ENCODE data around the gene DLX3. TPM values are rescaled to one million over a fixed set of nuclear protein-coding genes. Genes with fewer than 3 reads are reported as not detected.

DLX3 gene
- total RNA-seq, 1 donor from 2014 or later: 0.69 TPM

GRCh38 chr17:49972486-49973270 is 22.3 kb downstream of the DLX3 start:
- no peak for DNase-seq
- ATAC-seq: peak; percentile 4
- H3K27me3 ChIP-seq: peaks cover 79% of the 10 kb centered on the region
- H3K4me1 ChIP-seq: peaks cover 27% of the 10 kb centered on the region
- intact Hi-C loops (cut with DNase I): no loop called here
- no peak overlapping the region for H3K27ac ChIP-seq
- H3K4me3 ChIP-seq: no peak overlapping the region
- no peaks in the 10 kb centered on the region for H3K36me3 ChIP-seq
- TF ChIP-seq CTCF (IDR thresholded peaks at IDR 0.05): no peak
- no peaks in the 10 kb centered on the region for H3K9me3 ChIP-seq

GRCh38 chr17:49971848-49972485 is 23.1 kb downstream of the DLX3 start:
- Histone ChIP-seq H3K4me3 (no peak overlapping the region), H3K36me3 (no peaks in the 10 kb centered on the region), H3K27ac (no peak overlapping the region), H3K9me3 (no peaks in the 10 kb centered on the region), H3K27me3 (peaks cover 86% of the 10 kb centered on the region), H3K4me1 (peaks cover 27% of the 10 kb centered on the region)
- intact Hi-C loops (cut with DNase I): no loop called here
- DNase-seq: no peak
- TF ChIP-seq CTCF (IDR thresholded peaks at IDR 0.05): no peak
- peak; percentile 6 for ATAC-seq

GRCh38 chr17:49971199-49971847 is 23.7 kb downstream of the DLX3 start:
- intact Hi-C loops (cut with DNase I): no loop called here
- Histone ChIP-seq H3K27ac (no peak overlapping the region), H3K36me3 (no peaks in the 10 kb centered on the region), H3K27me3 (peaks cover 92% of the 10 kb centered on the region), H3K9me3 (no peaks in the 10 kb centered on the region), H3K4me3 (no peak overlapping the region), H3K4me1 (peaks cover 27% of the 10 kb centered on the region)
- DNase-seq (no peak), ATAC-seq (no peak)
- TF ChIP-seq CTCF (IDR thresholded peaks at IDR 0.05): no peak

- H3K27me3 ChIP-seq: peaks cover 92% of the 10 kb centered on the region
Observed at GRCh38 chr17:49970498-49970897, 24.5 kb downstream of the DLX3 start.

More at GRCh38 chr17:49970498-49970897, 24.5 kb downstream of the DLX3 start:
- intact Hi-C loops (cut with DNase I): no loop called here
- no peak for ATAC-seq
- DNase-seq: no peak
- Histone ChIP-seq H3K27ac (no peak overlapping the region), H3K9me3 (no peaks in the 10 kb centered on the region), H3K36me3 (no peaks in the 10 kb centered on the region), H3K4me1 (peaks cover 27% of the 10 kb centered on the region), H3K4me3 (no peak overlapping the region)
- TF ChIP-seq CTCF (IDR thresholded peaks at IDR 0.05): no peak

All from upper lobe of right lung (tissue), 1 donor.